GM12891 (cell line): Measurements from ENCODE around the gene KIF24.

ENCODE experiments used
- DNase-seq: peaks from one replicate; pipeline ENCODE4 v3.0.0; 2011; ENCODE audit warnings: low spot score; ENCODE audit not compliant: insufficient read length
- FAIRE-seq: peaks from 2 replicates; lab custom pipeline; 2011; peaks lifted over from hg19 to GRCh38; lab: Jason Lieb, UNC
- PAX5 ChIP-seq: IDR thresholded peaks from 2 replicates; pipeline ENCODE4 v1.6.1; 2011; ENCODE audit warnings: low read length, moderate library complexity, mild to moderate bottlenecking; ENCODE audit not compliant: insufficient read depth, severe bottlenecking
- POLR2A ChIP-seq: IDR thresholded peaks from 2 replicates; pipeline ENCODE4 v1.6.1; 2011; ENCODE audit warnings: low read depth, low read length, control low read depth
- POLR2AphosphoS5 ChIP-seq: IDR thresholded peaks from 2 replicates; pipeline ENCODE4 v1.6.1; 2011; ENCODE audit warnings: low read depth, low read length, control low read depth
- POU2F2 ChIP-seq: IDR thresholded peaks from 2 replicates; pipeline ENCODE4 v1.6.1; 2011; ENCODE audit warnings: low read depth, mild to moderate bottlenecking, control low read depth, low read length, moderate library complexity
- SPI1 ChIP-seq: IDR thresholded peaks from 2 replicates; pipeline ENCODE4 v1.6.1; 2011; ENCODE audit warnings: low read depth, low read length, control low read depth
- TAF1 ChIP-seq: IDR thresholded peaks from 2 replicates; pipeline ENCODE4 v1.6.1; 2011; ENCODE audit warnings: low read depth, low read length, control low read depth

Gene KIF24

GRCh38 chr9:34337403-34337802 lies 8.3 kb upstream of the KIF24 start:
- TF ChIP-seq PAX5 (no peak), TAF1 (no peak), POU2F2 (no peak), POLR2A (no peak), SPI1 (no peak), POLR2AphosphoS5 (no peak)
- no peak for DNase-seq
- no peak for FAIRE-seq

- no peak for DNase-seq
- TF ChIP-seq TAF1 (no peak), SPI1 (no peak), POLR2A (no peak), POLR2AphosphoS5 (no peak), POU2F2 (no peak), PAX5 (no peak)
- no peak for FAIRE-seq
Observed at GRCh38 chr9:34335376-34335775, 6.3 kb upstream of the KIF24 start.

GRCh38 chr9:34334916-34335315 lies 5.8 kb upstream of the KIF24 start:
- TF ChIP-seq POLR2AphosphoS5 (no peak), SPI1 (no peak), TAF1 (no peak), PAX5 (no peak), POU2F2 (no peak), POLR2A (no peak)
- DNase-seq: no peak
- FAIRE-seq: no peak

GRCh38 chr9:34334337-34334824 lies 5.3 kb upstream of the KIF24 start:
- no peak for FAIRE-seq
- TF ChIP-seq POLR2AphosphoS5 (no peak), POU2F2 (no peak), SPI1 (no peak), TAF1 (no peak), POLR2A (no peak), PAX5 (no peak)
- no peak for DNase-seq

- no peak for DNase-seq
- TF ChIP-seq TAF1 (no peak), PAX5 (no peak), POLR2AphosphoS5 (no peak), SPI1 (no peak), POLR2A (no peak), POU2F2 (no peak)
- FAIRE-seq: no peak
Observed at GRCh38 chr9:34333836-34334235, 4.8 kb upstream of the KIF24 start.

DNA sequence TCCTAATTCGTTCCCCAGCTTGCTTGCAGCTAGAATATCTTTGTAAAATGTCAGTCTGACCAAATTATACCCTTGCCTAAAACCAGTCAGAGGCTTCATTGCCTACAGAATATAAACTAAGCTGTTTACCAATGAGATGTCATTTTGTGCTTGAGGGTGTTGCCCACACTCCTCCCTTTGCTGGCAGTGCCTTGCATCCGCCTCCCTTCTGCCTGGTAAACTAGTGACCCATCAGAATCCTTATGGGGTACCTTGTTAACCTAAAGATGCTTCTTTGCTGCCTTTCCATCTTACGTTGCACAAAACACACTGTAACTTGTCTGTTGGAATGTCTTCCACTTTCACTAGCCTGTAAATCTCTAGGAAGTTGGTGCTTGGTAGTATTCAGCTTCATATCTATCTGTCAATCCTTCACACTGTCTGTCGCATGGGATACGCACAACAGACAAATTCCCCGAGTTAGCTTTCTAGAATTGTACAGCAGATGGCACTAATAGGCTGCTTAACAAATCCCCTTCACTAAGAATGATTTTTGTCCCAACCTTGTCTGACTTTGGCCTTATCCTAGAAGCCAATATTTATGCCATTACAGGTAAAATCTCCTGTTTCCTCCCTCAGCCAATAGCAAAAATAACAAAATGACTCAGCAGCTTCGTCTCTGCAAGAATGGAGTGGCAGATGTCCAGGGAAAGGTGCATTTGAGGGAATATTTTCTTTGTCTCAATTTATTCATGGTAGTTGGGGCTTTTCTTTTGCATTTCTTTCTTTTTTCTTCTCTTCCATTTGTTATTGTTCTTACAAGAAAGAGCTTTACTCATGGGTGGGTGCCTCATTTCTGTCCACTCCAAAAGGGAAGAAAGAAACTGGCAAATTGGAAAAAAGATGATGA lies 3.3 kb upstream of the KIF24 start:
- FAIRE-seq (no peak), DNase-seq (no peak)

GRCh38 chr9:34331196-34331595 lies 2.1 kb upstream of the KIF24 start:
- TF ChIP-seq POLR2A: no peak
- no peak for TF ChIP-seq TAF1
- TF ChIP-seq PAX5: no peak
- TF ChIP-seq SPI1: no peak
- no peak for TF ChIP-seq POU2F2
- TF ChIP-seq POLR2AphosphoS5: no peak
- FAIRE-seq: no peak
- DNase-seq: no peak

More for the DNA sequence above, 3.3 kb upstream of the KIF24 start:
- TF ChIP-seq POLR2A: no peak
- no peak for TF ChIP-seq SPI1
- TF ChIP-seq POLR2AphosphoS5: no peak
- no peak for TF ChIP-seq PAX5
- TF ChIP-seq TAF1: no peak
- TF ChIP-seq POU2F2: no peak

DNA sequence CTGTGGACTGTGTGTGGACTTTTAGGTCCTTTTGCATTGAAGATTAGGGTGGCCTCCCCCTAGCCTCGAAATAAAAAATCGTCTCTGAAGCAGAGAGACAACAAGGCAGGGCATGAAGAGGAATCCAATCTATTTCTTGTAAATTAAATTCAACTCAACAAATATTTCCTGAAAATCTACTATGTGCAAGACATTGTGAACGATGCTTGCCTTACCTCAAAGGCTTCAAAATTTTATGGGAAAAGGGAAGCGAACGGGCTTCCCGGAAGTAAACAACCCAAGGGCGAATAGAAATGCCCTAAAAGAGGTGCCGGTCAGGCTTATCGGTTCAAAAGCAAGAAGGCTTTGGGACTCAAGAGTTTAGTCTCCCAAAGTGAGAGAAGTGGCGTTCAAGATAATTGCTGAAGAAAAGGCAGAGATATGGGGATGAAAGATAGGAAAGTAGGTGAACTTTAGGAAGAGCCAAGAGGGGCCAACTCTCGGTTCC lies 525 bp downstream of the KIF24 start:
- FAIRE-seq (no peak), DNase-seq (no peak)
- TF ChIP-seq PAX5 (no peak), TAF1 (no peak), POLR2A (no peak), SPI1 (no peak), POU2F2 (no peak), POLR2AphosphoS5 (no peak)

- TF ChIP-seq POLR2AphosphoS5: no peak
- no peak for TF ChIP-seq POLR2A
- TF ChIP-seq TAF1: no peak
- TF ChIP-seq PAX5: no peak
- TF ChIP-seq POU2F2: no peak
- TF ChIP-seq SPI1: no peak
- no peak for DNase-seq
- FAIRE-seq: no peak
Observed at GRCh38 chr9:34326690-34327089, 2.4 kb downstream of the KIF24 start.
